WTC11 (cell line): ENCODE data around the gene ZNF883. TPM values are rescaled to one million over a fixed set of nuclear protein-coding genes. Genes with fewer than 3 reads are reported as not detected.

ENCODE experiments used
- ATAC-seq: fragments of 200-7000 bp; cut with Tn5 transposase; 2 replicates; pipeline ENCODE4 v1.10.0; 2021; ENCODE audit warnings: mild to moderate bottlenecking, moderate library complexity
- CTCF ChIA-PET: fragments of 300-600 bp; sonication (Branson Sonifier 250); formaldehyde crosslinking; loops from one replicate; lab custom pipeline; 2021; ENCODE audit warnings: antibody characterized with exemption; lab: Charles Lee
- POLR2A ChIA-PET: fragments of 350-600 bp; sonication (Branson Sonifier 250); formaldehyde crosslinking; loops from one replicate; lab custom pipeline; 2021; ENCODE audit warnings: antibody characterized with exemption; lab: Charles Lee
- DNase-seq: peaks from one replicate; pipeline ENCODE4 v3.0.0; 2021; ENCODE audit warnings: low spot score
- H3K27ac Mint-ChIP-seq: 2 replicates; pipeline ENCODE4 v1.8.0; 2021; ENCODE audit warnings: mixed read lengths
- H3K27me3 Mint-ChIP-seq: 2 replicates; pipeline ENCODE4 v1.8.0; 2021; ENCODE audit warnings: low read depth, mild to moderate bottlenecking, moderate library complexity, mixed read lengths
- H3K36me3 Mint-ChIP-seq: 2 replicates; pipeline ENCODE4 v1.8.0; 2021; ENCODE audit warnings: mixed read lengths
- H3K4me1 Mint-ChIP-seq: 2 replicates; pipeline ENCODE4 v1.8.0; 2022; ENCODE audit warnings: mixed read lengths
- H3K4me3 Mint-ChIP-seq: 2 replicates; pipeline ENCODE4 v1.8.0; 2021; ENCODE audit warnings: mild to moderate bottlenecking, moderate library complexity, mixed read lengths
- H3K9me3 Mint-ChIP-seq: 2 replicates; pipeline ENCODE4 v1.8.0; 2021; ENCODE audit warnings: mixed read lengths
- ATF1 ChIP-seq: sonication (generic); formaldehyde crosslinking; IDR thresholded peaks from 2 replicates; pipeline ENCODE4 v1.8.1; 2023; ENCODE audit warnings: mild to moderate bottlenecking, moderate library complexity, missing genetic modification reagents
- CREB1 ChIP-seq: sonication (generic); formaldehyde crosslinking; IDR thresholded peaks from 2 replicates; pipeline ENCODE4 v1.8.0; 2023; ENCODE audit warnings: mild to moderate bottlenecking, missing genetic modification reagents
- EMX1 ChIP-seq: fragments of 250-450 bp; sonication (Bioruptor Pico); IDR thresholded peaks from 2 replicates; pipeline ENCODE4 v1.8.0; 2021; ENCODE audit warnings: mild to moderate bottlenecking
- ETV6 ChIP-seq: sonication (generic); formaldehyde crosslinking; IDR thresholded peaks from 2 replicates; pipeline ENCODE4 v1.8.1; 2022; ENCODE audit warnings: mild to moderate bottlenecking, missing genetic modification reagents
- GTF2I ChIP-seq: fragments of 250-450 bp; sonication (Bioruptor Pico); conservative IDR thresholded peaks from 2 replicates; pipeline ENCODE4 v1.4.0; 2021; ENCODE audit warnings: mild to moderate bottlenecking
- JAZF1 ChIP-seq: fragments of 250-450 bp; sonication (Bioruptor Pico); IDR thresholded peaks from 2 replicates; pipeline ENCODE4 v1.9.0; 2021; ENCODE audit warnings: moderate library complexity, mild to moderate bottlenecking, inconsistent platforms
- KAT7 ChIP-seq: sonication (generic); formaldehyde crosslinking; IDR thresholded peaks from 2 replicates; pipeline ENCODE4 v1.8.1; 2023; ENCODE audit warnings: missing genetic modification reagents, mild to moderate bottlenecking, borderline replicate concordance
- MXD4 ChIP-seq: fragments of 250-450 bp; sonication (Bioruptor Pico); IDR thresholded peaks from 2 replicates; pipeline ENCODE4 v1.8.0; 2021; ENCODE audit warnings: mild to moderate bottlenecking, moderate library complexity, borderline replicate concordance
- OVOL2 ChIP-seq: fragments of 250-450 bp; sonication (Bioruptor Pico); IDR thresholded peaks from 2 replicates; pipeline ENCODE4 v1.9.0; 2021; ENCODE audit warnings: mild to moderate bottlenecking, borderline replicate concordance
- SMAD3 ChIP-seq: sonication (generic); formaldehyde crosslinking; IDR thresholded peaks from 2 replicates; pipeline ENCODE4 v1.8.0; 2022; ENCODE audit warnings: missing genetic modification reagents, mild to moderate bottlenecking, borderline replicate concordance
- TEAD4 ChIP-seq: sonication (generic); formaldehyde crosslinking; IDR thresholded peaks from 2 replicates; pipeline ENCODE4 v1.8.0; 2022; ENCODE audit warnings: mild to moderate bottlenecking, missing genetic modification reagents
- ZNF138 ChIP-seq: sonication (generic); formaldehyde crosslinking; conservative IDR thresholded peaks from 2 replicates; pipeline ENCODE4 v1.8.1; 2022; ENCODE audit warnings: mild to moderate bottlenecking, moderate library complexity, missing genetic modification reagents
- ZNF263 ChIP-seq: sonication (generic); formaldehyde crosslinking; IDR thresholded peaks from 2 replicates; pipeline ENCODE4 v1.8.1; 2022; ENCODE audit warnings: low read depth, mild to moderate bottlenecking, moderate library complexity, missing genetic modification reagents
- total RNA-seq: library from RNA; stranded (reverse); gene quantifications from 3 replicates; pipeline ENCODE4 v1.2.3, GENCODE V29; 2021
- TF ChIP-seq, protein P1 (sequence below): sonication (generic); formaldehyde crosslinking; IDR thresholded peaks from 2 replicates; pipeline ENCODE4 v1.8.0; 2022; ENCODE audit warnings: missing genetic modification reagents
- TF ChIP-seq, protein P2 (sequence below): sonication (generic); formaldehyde crosslinking; IDR thresholded peaks from 2 replicates; pipeline ENCODE4 v1.8.1; 2022; ENCODE audit warnings: mild to moderate bottlenecking, moderate library complexity, missing genetic modification reagents
- TF ChIP-seq, protein P3 (sequence below): sonication (generic); formaldehyde crosslinking; IDR thresholded peaks from 2 replicates; pipeline ENCODE4 v1.8.1; 2023; ENCODE audit warnings: mild to moderate bottlenecking, missing genetic modification reagents, borderline replicate concordance
- TF ChIP-seq, protein P4 (sequence below): sonication (generic); formaldehyde crosslinking; IDR thresholded peaks from 2 replicates; pipeline ENCODE4 v1.8.0; 2022; ENCODE audit warnings: mild to moderate bottlenecking, missing genetic modification reagents
- TF ChIP-seq, protein P5 (sequence below): fragments of 250-450 bp; sonication (Bioruptor Pico); IDR thresholded peaks from 2 replicates; pipeline ENCODE4 v1.9.0; 2021; ENCODE audit warnings: mild to moderate bottlenecking
- TF ChIP-seq, protein P6 (sequence below): sonication (generic); formaldehyde crosslinking; IDR thresholded peaks from 2 replicates; pipeline ENCODE4 v1.8.1; 2022; ENCODE audit warnings: low read depth, mild to moderate bottlenecking, moderate library complexity, missing genetic modification reagents, borderline replicate concordance

ZNF883 gene
- total RNA-seq, 1 experiment from 2014 or later = 22.0 TPM

DNA sequence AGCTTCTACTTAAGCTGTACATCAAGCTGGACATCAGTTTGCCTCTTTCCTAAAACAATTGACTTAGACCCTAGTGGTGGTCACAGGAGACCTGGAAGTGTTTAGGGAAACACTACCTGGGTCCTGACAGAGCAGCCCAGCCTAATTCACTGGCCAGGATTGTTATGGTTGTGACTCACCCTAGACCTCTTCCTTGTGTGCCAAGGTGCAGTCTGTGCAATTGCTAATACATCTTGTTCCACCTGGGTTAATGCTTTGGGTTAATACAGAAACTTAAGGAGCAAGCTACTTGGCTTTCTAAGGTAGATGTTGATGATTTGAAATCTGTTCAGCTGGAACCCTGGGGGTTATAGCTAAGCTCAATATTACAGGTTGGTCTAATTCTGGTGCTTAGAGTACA is 72.6 kb downstream of the ZNF883 start (continued):
- no peak for TF ChIP-seq ZNF263 (CRISPR knock-in tag)
- no peak for TF ChIP-seq JAZF1 (CRISPR knock-in tag)
- TF ChIP-seq, all 79 proteins: peak for 0

DNA sequence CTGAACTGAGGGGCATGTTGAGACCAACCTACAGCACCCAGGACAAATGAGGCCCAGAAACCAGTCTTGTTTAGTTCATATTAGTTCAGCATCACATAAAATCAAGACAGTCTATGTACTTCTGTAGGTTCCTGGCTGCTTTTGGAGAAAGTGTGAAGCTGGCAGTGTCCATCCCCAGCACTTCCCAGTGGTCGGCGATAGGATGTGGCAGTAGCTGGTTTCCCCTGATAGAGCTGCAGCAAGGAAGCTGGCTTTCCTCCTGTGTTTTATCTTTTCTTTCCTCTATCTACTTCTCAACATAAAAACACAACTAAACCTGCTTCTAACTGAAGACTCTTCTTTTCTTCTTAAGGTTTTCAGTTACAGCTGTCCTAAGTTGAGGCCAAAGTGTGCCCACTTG is 78.3 kb downstream of the ZNF883 start:
- ATAC-seq (no peak), DNase-seq (no peak)
- Mint-ChIP-seq H3K36me3 (no peaks in the 10 kb centered on the region), H3K27ac (no peak overlapping the region), H3K4me1 (no peaks in the 10 kb centered on the region), H3K4me3 (no peak overlapping the region), H3K9me3 (no peaks in the 10 kb centered on the region), H3K27me3 (peaks cover 32% of the 10 kb centered on the region)
- TF ChIP-seq, protein P1, sequence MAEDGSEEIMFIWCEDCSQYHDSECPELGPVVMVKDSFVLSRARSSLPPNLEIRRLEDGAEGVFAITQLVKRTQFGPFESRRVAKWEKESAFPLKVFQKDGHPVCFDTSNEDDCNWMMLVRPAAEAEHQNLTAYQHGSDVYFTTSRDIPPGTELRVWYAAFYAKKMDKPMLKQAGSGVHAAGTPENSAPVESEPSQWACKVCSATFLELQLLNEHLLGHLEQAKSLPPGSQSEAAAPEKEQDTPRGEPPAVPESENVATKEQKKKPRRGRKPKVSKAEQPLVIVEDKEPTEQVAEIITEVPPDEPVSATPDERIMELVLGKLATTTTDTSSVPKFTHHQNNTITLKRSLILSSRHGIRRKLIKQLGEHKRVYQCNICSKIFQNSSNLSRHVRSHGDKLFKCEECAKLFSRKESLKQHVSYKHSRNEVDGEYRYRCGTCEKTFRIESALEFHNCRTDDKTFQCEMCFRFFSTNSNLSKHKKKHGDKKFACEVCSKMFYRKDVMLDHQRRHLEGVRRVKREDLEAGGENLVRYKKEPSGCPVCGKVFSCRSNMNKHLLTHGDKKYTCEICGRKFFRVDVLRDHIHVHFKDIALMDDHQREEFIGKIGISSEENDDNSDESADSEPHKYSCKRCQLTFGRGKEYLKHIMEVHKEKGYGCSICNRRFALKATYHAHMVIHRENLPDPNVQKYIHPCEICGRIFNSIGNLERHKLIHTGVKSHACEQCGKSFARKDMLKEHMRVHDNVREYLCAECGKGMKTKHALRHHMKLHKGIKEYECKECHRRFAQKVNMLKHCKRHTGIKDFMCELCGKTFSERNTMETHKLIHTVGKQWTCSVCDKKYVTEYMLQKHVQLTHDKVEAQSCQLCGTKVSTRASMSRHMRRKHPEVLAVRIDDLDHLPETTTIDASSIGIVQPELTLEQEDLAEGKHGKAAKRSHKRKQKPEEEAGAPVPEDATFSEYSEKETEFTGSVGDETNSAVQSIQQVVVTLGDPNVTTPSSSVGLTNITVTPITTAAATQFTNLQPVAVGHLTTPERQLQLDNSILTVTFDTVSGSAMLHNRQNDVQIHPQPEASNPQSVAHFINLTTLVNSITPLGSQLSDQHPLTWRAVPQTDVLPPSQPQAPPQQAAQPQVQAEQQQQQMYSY (CRISPR knock-in tag) = no peak
- TF ChIP-seq SMAD3 (CRISPR knock-in tag) = no peak
- TF ChIP-seq MXD4 (CRISPR knock-in tag) = no peak
- TF ChIP-seq, protein P2, sequence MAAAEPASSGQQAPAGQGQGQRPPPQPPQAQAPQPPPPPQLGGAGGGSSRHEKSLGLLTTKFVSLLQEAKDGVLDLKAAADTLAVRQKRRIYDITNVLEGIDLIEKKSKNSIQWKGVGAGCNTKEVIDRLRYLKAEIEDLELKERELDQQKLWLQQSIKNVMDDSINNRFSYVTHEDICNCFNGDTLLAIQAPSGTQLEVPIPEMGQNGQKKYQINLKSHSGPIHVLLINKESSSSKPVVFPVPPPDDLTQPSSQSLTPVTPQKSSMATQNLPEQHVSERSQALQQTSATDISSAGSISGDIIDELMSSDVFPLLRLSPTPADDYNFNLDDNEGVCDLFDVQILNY (CRISPR knock-in tag) = no peak
- TF ChIP-seq, protein P3, sequence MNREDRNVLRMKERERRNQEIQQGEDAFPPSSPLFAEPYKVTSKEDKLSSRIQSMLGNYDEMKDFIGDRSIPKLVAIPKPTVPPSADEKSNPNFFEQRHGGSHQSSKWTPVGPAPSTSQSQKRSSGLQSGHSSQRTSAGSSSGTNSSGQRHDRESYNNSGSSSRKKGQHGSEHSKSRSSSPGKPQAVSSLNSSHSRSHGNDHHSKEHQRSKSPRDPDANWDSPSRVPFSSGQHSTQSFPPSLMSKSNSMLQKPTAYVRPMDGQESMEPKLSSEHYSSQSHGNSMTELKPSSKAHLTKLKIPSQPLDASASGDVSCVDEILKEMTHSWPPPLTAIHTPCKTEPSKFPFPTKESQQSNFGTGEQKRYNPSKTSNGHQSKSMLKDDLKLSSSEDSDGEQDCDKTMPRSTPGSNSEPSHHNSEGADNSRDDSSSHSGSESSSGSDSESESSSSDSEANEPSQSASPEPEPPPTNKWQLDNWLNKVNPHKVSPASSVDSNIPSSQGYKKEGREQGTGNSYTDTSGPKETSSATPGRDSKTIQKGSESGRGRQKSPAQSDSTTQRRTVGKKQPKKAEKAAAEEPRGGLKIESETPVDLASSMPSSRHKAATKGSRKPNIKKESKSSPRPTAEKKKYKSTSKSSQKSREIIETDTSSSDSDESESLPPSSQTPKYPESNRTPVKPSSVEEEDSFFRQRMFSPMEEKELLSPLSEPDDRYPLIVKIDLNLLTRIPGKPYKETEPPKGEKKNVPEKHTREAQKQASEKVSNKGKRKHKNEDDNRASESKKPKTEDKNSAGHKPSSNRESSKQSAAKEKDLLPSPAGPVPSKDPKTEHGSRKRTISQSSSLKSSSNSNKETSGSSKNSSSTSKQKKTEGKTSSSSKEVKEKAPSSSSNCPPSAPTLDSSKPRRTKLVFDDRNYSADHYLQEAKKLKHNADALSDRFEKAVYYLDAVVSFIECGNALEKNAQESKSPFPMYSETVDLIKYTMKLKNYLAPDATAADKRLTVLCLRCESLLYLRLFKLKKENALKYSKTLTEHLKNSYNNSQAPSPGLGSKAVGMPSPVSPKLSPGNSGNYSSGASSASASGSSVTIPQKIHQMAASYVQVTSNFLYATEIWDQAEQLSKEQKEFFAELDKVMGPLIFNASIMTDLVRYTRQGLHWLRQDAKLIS (CRISPR knock-in tag) = no peak
- TF ChIP-seq, protein P4, sequence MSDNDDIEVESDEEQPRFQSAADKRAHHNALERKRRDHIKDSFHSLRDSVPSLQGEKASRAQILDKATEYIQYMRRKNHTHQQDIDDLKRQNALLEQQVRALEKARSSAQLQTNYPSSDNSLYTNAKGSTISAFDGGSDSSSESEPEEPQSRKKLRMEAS (CRISPR knock-in tag) = no peak
- POLR2A ChIA-PET = no interaction called here
- CTCF ChIA-PET = interaction anchor here (1.2 to 2.1 kb wide), 2 partner anchors 30 to 38 kb away, joined by 3 to 8 read pairs; no protein-coding TSS in a partner anchor

DNA sequence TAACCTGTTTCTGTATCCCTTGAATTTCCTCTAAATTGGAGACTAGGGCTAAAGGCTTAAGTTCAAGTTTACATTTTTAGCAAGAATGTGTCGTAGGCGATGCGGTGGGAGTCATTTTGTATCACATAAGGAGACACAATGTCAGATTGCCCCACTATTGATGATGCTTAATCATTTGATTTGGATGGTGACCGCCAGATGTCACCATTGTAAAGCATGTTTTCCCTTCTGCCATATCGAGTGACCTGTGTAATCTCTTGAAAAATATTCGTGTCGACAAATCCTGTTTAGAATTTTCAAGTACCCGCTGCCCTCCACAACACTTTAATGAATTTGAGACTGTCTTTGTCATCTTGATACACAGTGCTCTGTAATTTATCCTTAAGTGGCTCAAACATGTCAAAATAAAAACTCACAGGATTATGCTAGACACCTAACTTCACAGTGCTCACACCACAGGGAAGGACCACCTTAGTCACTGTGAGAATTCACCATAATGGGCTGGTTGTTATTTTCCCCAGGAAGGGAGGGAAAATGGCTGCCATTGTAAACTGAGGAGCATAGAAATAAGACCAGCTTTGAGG is 86.8 kb downstream of the ZNF883 start:
- no peak overlapping the region for H3K27ac Mint-ChIP-seq
- DNase-seq (no peak), ATAC-seq (peak; percentile 77)
- no peaks in the 10 kb centered on the region for H3K9me3 Mint-ChIP-seq
- TF ChIP-seq, protein P5, sequence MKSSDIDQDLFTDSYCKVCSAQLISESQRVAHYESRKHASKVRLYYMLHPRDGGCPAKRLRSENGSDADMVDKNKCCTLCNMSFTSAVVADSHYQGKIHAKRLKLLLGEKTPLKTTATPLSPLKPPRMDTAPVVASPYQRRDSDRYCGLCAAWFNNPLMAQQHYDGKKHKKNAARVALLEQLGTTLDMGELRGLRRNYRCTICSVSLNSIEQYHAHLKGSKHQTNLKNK (CRISPR knock-in tag) = no peak
- TF ChIP-seq, protein P1 (CRISPR knock-in tag) = no peak
- TF ChIP-seq EMX1 (no peak), GTF2I (CRISPR knock-in tag) (no peak), ETV6 (CRISPR knock-in tag) (no peak), ZNF138 (CRISPR knock-in tag) (no peak), ATF1 (CRISPR knock-in tag) (no peak), OVOL2 (CRISPR knock-in tag) (no peak), KAT7 (no peak), CREB1 (CRISPR knock-in tag) (no peak), TEAD4 (CRISPR knock-in tag) (no peak)
- TF ChIP-seq, protein P6, sequence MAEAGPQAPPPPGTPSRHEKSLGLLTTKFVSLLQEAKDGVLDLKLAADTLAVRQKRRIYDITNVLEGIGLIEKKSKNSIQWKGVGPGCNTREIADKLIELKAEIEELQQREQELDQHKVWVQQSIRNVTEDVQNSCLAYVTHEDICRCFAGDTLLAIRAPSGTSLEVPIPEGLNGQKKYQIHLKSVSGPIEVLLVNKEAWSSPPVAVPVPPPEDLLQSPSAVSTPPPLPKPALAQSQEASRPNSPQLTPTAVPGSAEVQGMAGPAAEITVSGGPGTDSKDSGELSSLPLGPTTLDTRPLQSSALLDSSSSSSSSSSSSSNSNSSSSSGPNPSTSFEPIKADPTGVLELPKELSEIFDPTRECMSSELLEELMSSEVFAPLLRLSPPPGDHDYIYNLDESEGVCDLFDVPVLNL = no peak
- ChIA-PET POLR2A (no interaction called here), CTCF (interaction anchor here (0.5 to 1.2 kb wide), 3 partner anchors 22 to 773 kb away, joined by 3 to 5 read pairs (median 4); no protein-coding TSS in a partner anchor)
- H3K4me1 Mint-ChIP-seq = peaks cover 3% of the 10 kb centered on the region; the same call in 1 of the 2 replicates
- H3K27me3 Mint-ChIP-seq = peaks cover 8% of the 10 kb centered on the region
- no peak overlapping the region for H3K4me3 Mint-ChIP-seq
- H3K36me3 Mint-ChIP-seq = no peaks in the 10 kb centered on the region
